ENCODE results near the gene DIPK1B.

GRCh38 chr9:136662656-136663581 lies 49.5 kb upstream of the DIPK1B start, which contains the start of gene EGFL7:
- TF ChIP-seq POLR2A (IDR thresholded peaks at IDR 0.05), result no peak
- TF ChIP-seq CTCF (IDR thresholded peaks at IDR 0.05), result no peak
